Endothelial cell of umbilical vein (primary cell): Measurements from ENCODE around the gene CELF1.

ENCODE experiments used
- POLR2A ChIP-seq: IDR thresholded peaks from 2 replicates; pipeline ENCODE4 v1.6.1; 2012; ENCODE audit warnings: low read depth, mild to moderate bottlenecking, control low read depth, low read length
- POLR2AphosphoS5 ChIP-seq: IDR thresholded peaks from 2 replicates; pipeline ENCODE4 v1.6.1; 2012; ENCODE audit warnings: low read depth, mild to moderate bottlenecking, control low read depth, low read length, moderate library complexity; ENCODE audit not compliant: insufficient read depth
- TF ChIP-seq, protein P1 (sequence below), 2 donors: IDR thresholded peaks; 1 replicate in 1 of 2; 2 replicates in 1 of 2; pipeline ENCODE4 v1.5.1; 2011; ENCODE audit warnings: low read length in 2 of 2, mild to moderate bottlenecking in 2 of 2, moderate library complexity in 2 of 2, control low read depth in 1 of 2, inconsistent platforms in 1 of 2, low read depth in 1 of 2; ENCODE audit not compliant: insufficient read depth in 1 of 2; ENCODE audit errors: extremely low read depth in 1 of 2
- TF ChIP-seq, protein P2 (sequence below): IDR thresholded peaks from 2 replicates; pipeline ENCODE4 v1.6.1; 2011; ENCODE audit not compliant: insufficient read depth, insufficient read length

DNA sequence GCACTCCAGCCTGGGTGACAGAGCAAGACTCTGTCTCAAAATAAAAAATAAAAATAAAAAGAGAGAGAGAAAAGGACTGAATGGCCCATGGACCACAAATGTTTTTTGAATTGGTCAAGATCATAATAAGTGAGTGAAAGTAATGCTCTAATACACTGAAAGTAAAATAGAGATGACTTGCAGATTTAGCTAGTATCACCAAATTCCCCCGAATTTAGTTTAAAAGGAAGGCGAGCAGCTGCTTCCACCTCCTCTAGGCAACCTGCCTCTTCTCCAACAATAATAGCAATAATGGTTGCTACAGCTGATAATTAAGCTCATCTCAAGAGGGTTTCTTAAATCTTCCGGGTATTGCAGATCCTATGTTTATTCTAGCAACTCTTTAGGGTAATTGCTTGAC lies 36.8 kb downstream of the CELF1 start:
- TF ChIP-seq, protein P1, sequence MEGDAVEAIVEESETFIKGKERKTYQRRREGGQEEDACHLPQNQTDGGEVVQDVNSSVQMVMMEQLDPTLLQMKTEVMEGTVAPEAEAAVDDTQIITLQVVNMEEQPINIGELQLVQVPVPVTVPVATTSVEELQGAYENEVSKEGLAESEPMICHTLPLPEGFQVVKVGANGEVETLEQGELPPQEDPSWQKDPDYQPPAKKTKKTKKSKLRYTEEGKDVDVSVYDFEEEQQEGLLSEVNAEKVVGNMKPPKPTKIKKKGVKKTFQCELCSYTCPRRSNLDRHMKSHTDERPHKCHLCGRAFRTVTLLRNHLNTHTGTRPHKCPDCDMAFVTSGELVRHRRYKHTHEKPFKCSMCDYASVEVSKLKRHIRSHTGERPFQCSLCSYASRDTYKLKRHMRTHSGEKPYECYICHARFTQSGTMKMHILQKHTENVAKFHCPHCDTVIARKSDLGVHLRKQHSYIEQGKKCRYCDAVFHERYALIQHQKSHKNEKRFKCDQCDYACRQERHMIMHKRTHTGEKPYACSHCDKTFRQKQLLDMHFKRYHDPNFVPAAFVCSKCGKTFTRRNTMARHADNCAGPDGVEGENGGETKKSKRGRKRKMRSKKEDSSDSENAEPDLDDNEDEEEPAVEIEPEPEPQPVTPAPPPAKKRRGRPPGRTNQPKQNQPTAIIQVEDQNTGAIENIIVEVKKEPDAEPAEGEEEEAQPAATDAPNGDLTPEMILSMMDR (IDR thresholded peaks at IDR 0.05; ENCODE audit: extremely low read depth in 1 of 2, insufficient read depth in 1 of 2, low read depth in 1 of 2, low read length in 2 of 2): no peak
- TF ChIP-seq POLR2AphosphoS5 (no peak), POLR2A (no peak)
- TF ChIP-seq, protein P2, sequence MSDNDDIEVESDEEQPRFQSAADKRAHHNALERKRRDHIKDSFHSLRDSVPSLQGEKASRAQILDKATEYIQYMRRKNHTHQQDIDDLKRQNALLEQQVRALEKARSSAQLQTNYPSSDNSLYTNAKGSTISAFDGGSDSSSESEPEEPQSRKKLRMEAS: no peak
